NCI-H128 (cell line): ENCODE data around the gene PAPPA.

Source experiments
- DNase-seq: peaks from one replicate; lab custom pipeline; 2025; ENCODE audit not compliant: unreplicated experiment; lab: John Stamatoyannopoulos, UW

PAPPA gene

GRCh38 chr9:116451500-116452115, 298.0 kb downstream of the PAPPA start:
- no peak for DNase-seq
